NCI-H69 (cell line): ENCODE measurements around the gene ACVRL1.

Experiments used
- DNase-seq: peaks from one replicate; lab custom pipeline; 2025; lab: John Stamatoyannopoulos, UW

The ACVRL1 gene

DNA sequence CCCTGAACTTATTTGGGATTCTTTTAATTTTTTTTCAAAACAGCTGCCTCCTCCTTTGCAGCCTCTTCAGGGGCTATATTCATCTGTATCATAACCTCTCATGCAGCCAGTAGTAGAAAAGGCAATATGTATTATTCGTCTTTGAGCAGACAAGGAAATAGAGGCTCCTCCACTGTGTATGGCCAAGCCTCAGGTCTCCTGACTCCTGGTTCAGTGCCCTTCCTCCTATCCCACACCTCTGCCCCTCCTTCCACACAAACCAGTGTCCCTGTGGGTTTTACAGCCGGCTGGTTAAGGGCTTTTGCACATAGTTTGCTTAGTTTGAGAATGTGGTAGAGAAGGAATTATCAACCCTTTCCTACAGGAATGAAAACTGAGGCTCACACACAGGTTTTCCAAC, 8.8 kb upstream of the ACVRL1 start:
- no peak for DNase-seq

DNA sequence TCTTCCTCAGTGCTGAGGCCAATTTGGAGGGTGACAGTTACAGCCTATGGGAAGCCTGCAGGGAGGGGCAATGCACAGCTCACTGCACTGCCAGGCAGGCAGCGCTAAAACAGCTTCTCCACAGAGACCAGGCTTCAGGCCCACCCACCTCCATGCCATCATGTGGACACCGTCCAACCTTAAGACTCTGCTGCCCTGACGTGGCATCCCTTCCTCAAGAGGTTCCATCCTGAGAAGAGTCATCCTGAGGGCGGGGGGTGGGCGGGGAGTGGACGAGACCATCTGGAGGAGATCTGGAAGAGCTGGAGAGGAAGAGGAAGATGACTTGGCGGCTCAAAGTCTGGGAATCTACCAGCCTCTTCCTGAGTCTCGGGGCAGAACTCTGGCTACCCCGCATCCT, 8.4 kb upstream of the ACVRL1 start:
- DNase-seq: no peak

DNA sequence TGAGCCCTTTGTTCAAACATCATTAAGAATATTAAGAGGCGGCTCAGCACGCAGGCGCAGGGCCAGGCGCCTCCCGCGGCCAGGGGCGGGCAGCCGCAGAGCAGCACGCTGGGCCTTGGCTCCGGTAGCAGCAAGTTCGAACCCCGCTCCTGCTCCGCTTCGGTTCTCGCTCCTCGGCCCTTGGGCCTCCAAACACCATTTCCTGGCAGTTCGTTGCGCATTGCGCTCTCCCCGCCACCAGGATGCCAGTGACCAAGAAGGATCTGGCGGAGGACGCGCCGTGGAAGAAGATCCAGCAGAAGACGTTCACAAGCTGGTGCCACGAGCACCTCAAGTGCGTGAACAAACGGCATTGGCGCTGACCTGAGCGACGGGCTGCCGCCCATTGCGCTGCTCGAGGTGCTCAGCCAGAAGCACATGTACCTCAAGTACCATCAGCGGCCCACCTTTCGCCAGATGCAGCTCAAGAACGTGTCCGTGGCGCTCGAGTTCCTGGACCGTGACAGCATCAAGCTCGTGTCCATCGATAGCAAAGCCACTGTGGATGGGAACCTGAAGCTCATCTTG, 6.9 kb upstream of the ACVRL1 start:
- DNase-seq: peak; percentile 79

DNA sequence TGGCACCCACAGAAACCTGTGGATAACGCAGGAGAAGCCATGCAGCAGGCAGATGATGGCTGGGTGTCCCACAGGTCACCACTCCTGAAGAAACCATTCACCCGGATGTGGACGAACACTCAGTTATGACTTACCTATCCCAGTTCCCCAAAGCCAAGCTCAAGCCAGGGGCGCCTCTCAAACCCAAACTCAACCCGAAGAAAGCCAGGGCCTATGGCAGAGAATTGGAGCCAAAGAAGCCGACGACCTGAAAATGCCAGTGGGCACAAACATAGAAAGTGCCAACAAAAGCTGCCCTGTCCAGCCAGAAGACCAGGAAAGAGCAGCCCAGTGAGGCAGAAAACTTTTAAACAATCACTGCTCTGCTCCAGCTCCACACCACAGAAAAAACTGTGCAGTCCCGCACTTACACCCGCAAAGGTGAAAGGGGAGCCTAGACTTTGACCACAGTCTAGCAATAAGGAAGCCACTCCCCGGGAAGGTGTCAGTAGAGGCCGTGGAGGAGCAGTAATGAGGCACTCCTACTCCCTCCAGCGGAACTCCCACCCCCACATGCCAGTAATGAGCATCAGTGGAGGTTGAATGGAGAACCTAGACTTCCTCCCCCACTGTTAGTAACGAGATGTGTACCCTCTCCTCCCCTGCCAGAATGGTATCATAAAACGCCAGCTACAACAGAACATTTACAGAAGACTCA, 6.0 kb upstream of the ACVRL1 start:
- no peak for DNase-seq

DNA sequence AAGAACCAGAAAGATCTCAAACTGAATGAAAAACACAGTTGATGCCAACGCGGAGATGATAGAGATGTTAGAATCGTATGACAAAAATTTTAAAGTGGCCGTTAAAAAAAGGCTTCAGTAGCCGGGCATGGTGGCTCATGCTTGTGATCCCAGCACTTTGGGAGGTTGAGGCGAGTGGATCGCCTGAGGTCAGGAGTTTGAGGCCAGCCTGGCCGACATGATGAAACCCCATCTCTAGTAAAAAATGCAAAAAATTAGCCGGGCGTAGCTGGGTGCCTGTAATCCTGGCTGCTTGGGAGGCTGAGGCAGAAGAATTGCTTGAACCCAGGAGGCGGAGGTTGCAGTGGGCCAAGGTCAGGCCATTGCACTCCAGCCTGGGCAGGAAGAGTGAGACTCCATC, 5.4 kb upstream of the ACVRL1 start:
- no peak for DNase-seq

DNA sequence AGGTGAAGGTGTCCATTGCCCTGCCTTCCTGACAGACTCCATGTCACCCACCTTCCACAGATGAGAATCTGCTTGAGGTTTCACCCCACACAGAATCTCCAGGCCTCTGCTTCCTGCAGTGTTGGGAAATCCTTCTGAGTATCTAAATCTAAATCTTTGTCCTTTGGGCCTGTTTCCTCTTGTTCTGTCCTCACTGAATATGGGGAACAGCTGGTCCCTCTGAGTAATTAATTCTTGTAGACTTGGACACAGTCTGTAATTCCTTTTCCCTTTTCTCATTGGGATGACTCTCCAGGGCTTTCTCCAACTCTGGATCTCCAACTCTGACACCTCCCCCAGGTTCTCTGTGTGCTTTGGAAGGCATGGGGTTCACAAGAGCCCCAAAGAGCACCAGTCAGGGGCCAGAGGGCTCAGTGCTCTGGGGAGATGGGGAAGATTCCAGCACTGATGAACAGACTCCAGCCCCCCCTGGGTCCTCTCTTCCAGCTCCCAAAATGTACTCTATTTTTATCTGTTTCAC, 2.3 kb upstream of the ACVRL1 start:
- DNase-seq: peak; percentile 61

DNA sequence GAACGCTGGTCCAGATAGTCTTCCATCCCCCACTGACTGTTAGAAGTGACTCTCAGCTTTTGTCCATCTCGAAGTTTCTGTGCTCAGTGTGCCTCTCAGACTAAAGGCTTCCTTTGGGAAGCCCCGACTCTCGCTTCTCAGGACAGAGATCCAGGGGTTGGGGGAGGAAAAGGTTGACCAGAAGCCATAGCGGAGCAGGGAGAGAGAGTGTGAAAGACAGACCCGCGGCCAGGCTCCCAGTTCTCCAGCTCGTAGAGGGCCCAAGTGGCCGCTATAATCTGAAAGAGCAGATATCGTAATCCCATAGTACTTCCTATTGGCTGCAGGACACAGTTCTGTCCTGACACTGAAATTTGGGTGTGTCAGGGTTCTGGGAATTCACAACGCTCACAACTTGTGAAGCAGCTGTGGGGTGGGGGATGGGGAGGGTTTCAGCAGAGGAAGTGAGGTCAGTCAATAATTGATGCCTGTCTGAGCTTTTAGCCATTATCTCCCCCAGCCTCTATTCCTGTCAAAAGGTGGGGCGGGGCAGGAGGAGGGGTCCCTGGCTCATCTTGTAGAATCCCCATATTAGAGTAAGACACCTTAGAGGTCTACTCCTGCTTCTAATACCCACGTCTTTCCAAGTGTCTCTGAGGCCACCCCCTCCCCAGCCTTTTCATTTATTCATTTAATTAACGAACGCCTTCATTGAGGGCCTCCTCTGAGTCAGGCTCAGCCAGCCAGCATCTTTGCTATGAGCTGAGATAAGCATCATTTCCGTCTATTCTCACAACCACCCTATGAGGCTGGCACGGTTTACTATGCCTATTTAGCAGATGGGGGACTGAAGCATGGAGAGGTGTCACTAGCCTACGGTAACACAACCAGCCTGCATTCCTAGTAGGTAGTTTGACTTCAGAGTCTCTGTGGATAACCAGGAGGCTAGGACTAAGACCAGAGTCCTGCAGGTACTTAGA, 1.6 kb upstream of the ACVRL1 start:
- DNase-seq: peak; percentile 76

DNA sequence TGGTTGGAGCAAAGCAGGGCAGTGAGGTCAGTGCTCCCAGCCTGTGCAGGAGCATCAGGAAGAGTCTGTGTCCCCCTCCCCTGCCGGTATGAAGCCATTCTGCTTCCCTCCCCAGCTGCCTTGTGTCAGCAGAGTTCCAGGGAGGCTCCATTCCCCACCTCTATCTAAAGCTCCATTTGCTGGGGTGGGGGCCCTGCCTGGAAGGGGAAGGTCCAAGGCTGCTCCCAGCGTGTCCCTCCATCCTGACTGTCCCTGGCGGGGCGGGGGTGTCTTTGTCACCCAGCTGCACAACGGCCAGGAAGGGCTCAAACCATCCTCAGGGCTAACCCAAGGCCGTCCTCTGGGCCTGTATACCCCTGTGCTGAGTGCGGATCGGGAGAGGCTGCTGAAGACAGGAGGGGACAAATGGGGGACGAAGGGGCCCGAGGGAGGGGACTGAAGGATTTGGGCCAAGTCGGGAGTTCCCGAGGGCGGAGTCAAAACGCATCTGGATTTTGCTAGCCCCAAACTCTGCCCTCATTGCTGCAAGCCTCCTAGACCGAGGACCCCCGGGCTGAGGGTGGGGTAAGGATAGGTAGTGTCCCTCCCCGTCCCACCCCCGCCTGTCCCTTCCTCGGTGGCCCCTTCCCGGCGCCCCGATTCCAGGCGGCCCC, 748 bp upstream of the ACVRL1 start:
- DNase-seq: no peak

DNA sequence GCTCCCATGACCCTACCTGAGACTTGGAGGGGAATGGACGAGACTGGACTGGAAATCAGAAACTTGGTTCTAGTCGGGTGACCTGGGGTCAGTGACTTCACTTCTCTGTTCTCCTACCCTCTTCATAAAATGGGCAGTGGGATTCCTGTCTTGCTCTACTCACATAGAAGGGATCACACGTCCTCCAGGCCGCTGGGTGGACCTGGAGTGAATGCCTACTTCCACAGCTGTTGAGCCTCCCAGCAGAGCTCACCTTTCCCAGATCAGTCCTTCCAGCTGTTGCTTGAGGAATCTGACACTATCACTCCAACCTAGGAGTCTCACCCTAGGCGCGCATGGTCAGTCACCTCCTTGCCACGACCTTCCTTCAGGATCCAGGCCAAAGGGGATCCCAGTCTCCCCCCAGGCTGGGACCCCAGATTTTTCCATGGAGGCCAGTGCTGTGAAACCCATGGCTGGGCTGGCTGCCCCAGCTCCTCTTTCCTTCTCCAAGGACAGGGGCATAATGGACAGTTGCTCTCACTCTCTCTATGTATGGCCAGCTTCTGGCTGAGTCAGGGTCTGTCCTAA, 637 bp downstream of the ACVRL1 start:
- DNase-seq: no peak

DNA sequence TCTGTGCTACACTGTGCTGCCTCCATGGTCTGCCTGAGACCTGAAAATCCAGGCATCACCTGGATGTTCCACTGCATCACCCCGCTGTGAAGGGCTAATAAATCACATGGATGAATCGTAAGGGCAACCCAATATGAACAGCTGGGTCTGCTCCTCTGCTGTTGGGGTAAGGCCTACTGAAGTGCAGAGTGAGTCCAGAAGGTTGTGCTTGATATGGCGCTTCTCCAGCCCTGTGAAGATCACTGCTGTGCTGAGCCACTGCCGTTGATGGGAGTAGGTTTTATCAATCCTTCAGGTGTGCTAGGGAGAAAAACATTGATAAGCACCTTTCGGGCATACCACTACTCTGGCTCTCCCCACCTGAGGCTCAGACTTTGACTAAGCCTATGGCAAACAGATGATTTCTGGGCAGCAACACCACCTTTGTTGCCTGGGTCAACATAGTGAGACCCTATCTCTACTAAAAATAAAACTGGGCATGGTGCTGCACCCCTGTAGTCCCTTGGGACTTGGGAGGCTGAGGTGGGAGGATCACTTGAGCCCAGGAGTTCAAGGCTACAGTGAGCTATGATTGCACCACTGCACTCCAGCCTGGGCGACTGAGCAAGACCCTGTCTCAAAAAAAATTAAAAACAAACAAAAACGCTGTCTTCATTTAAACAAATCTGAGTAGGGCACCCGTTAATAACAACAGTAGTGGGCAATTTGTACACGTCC, 1.7 kb downstream of the ACVRL1 start:
- peak; percentile 67 for DNase-seq

DNA sequence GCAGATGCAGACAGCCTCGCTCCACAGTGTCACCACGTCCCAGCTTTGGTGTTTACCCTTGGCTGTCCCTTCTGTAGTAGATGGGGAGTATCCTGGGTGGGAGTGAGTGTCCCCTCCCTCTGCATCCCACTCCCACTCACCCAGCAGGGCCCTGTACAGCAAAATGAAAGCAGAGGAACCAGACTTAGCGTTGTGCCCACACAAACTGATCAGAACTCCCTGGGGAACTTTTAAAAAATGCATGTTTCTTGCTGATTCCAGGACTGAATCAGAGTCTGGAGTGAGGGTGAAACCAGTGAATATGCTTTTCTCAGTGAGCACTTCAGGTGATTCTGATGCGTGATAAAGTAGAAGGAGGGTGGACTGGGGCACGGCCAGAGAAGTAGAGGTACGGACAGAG, 2.9 kb downstream of the ACVRL1 start:
- DNase-seq: no peak

DNA sequence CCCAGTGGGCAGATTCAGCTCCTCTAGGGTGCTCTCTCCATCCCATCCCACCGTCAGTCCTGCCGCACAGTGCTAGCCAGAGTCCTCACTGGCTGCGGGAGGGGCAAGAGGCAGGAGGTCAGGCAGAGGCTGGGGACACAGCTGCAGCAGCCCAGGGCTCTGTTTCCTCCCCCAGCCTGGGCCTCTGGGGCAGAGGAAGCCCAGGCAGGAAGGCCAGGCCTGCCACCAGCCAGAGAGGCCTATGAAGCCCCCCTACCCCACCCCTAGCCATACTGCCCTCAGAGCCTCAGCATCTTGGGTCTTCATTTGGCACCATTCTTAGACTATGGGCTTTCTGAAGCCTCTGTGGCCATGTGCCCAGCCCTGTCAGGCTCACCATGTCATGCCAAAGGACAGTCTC, 3.4 kb downstream of the ACVRL1 start:
- no peak for DNase-seq

DNA sequence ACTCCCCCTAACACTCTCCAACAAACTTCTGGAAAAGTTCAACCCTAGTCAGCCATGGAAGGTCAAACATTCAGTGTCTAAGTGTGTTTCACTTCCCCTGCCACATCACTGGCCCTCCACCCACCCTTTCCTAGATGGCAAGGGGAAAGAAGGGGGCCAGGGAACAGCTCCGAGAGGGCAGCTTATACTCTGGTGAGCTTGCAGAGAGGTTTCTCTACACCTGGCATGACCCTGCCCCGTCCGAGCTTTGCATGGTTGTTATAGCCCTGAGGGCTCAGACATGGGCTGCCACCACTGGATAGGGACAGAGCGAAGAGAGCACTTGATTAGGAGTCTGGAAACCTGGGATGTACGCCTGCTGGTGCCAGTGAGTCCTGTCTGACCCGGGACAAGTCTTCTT, 4.0 kb downstream of the ACVRL1 start:
- DNase-seq: no peak

DNA sequence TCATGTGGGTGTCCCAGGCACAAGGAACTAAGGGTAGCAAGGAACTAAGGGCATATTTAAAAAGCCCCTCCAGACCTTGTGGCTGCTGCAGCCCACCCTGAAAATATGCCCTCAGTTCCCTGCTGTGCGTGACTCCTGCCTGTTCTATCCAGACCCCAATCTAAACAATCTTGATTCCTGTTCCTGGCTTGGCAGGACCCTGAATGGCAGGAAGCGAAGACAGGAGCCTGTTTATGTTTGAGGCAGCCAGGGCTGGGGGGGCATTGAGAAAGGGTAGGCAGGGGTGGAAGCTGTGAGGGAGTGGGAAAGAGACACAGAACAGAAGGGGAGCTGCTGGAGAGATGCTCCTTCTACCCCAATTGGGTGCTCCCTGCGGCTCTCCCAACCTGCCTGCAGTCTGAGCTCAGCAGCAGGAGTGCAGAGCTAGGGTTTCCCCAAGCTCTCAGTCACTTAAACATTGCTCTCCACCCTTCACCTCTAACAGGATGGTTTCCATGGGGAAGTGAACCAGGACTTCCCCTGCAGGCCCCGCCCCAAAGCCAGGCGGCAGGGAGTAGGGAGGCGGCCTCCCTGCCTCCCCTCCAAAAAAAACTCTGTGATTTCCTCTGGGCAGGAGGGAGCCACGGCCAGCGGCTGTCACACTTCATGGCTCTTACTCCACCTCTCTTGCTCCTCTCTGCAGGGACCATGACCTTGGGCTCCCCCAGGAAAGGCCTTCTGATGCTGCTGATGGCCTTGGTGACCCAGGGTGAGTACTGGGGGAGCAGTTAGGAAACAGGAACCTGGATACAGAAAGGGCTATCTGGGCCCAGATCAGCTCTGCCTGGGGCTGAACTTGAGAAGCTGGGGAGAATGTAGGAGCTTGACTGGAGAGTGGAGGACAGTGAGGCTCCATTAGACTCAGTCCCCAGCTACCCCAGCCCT, 4.7 kb downstream of the ACVRL1 start:
- DNase-seq: peak; percentile 89

DNA sequence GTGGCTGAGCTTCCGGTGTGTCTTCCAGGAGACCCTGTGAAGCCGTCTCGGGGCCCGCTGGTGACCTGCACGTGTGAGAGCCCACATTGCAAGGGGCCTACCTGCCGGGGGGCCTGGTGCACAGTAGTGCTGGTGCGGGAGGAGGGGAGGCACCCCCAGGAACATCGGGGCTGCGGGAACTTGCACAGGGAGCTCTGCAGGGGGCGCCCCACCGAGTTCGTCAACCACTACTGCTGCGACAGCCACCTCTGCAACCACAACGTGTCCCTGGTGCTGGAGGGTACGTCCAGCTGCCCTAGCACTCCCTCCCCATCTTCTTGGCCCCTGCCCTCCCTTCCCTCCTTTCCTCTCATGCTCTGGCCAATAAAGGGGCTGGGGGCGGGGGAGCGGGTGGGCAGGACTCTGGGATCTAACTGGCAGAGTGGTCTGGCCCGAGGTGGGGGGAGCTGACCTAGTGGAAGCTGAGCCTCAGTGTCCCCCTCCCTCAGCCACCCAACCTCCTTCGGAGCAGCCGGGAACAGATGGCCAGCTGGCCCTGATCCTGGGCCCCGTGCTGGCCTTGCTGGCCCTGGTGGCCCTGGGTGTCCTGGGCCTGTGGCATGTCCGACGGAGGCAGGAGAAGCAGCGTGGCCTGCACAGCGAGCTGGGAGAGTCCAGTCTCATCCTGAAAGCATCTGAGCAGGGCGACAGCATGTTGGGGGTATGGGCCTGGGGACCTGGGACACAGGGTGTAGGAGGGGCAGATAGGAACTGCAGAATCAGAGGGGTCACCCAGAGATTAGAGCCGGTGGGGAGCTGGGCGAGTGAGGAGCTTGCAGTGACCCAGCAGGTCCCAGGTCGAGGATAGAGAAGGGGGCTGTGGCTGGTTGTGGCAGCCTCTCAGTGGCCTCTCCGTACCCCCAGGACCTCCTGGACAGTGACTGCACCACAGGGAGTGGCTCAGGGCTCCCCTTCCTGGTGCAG, 6.0 kb downstream of the ACVRL1 start:
- DNase-seq: no peak

DNA sequence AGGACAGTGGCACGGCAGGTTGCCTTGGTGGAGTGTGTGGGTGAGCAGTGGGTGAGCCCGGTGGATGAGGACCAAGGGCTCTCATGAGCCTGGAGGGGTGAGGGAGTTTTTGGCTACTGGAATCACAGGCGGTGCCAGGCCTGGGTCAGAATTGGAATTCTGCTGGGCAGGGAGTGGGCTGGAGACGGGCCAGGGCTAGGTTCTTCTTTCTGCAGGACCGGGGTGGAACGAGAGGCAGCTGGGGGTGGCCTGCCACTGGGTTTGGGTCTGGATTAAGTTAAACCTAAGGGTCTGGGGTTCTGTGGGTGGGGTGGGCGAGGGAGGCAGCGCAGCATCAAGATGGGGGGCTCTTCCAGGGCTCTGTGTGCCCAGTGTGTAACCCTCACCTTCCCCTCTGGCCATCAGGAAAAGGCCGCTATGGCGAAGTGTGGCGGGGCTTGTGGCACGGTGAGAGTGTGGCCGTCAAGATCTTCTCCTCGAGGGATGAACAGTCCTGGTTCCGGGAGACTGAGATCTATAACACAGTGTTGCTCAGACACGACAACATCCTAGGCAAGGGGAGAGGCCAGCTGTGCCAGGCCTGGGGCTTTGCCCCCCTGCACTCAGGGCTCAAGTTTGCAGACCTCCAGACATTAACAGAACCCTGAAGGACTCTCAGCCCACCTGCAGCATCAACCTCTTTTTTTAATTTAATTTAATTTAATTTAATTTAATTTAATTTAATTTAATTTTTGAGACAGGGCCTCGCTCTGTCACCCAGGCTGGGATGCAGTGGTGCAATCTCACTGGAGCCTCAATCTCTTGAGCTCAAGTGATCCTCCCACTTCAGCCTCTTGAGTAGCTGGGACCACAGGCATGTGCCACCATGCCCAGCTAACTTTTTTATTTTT, 7.0 kb downstream of the ACVRL1 start:
- no peak for DNase-seq

DNA sequence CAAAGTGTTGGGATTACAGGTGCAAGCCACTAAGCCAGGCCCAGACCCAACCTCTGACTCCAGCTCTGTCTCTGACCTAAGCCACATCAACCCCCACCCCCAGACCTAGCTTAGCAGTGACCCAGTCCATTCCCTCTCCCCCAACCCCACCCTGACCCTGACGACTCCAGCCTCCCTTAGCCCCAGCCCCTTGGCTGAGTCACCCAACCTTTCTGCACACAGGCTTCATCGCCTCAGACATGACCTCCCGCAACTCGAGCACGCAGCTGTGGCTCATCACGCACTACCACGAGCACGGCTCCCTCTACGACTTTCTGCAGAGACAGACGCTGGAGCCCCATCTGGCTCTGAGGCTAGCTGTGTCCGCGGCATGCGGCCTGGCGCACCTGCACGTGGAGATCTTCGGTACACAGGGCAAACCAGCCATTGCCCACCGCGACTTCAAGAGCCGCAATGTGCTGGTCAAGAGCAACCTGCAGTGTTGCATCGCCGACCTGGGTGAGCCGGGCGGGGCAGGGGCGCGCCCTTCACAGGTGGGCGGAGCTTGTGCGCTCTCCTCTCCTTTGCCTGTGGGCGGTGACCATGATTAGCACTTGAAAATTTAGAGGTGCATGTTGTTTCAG, 7.8 kb downstream of the ACVRL1 start:
- no peak for DNase-seq
